Common myeloid progenitor, CD34-positive (primary cell): Measurements from ENCODE around the gene MAN1A1. TPM values are rescaled to one million over a fixed set of nuclear protein-coding genes. Genes with fewer than 3 reads are reported as not detected.
"Not testable (repeated sequence)": the region's sequence is repeated elsewhere in the genome, so short reads cannot be mapped to it uniquely, and the experiment has no call there.

Source experiments
- CTCF ChIA-PET: fragments of 350-600 bp; sonication (Branson Sonifier 250); formaldehyde crosslinking; loops from one replicate; lab custom pipeline; 2021; ENCODE audit warnings: antibody characterized with exemption; lab: Charles Lee
- POLR2A ChIA-PET: fragments of 350-600 bp; sonication (Branson Sonifier 250); formaldehyde crosslinking; loops from one replicate; lab custom pipeline; 2021; ENCODE audit warnings: antibody characterized with exemption; lab: Charles Lee
- DNase-seq, 3 donors: peaks; one replicate each; pipeline versions ENCODE4 v3.0.0 to v3.0.0-alpha.2; 2013
- H3K27ac ChIP-seq, 2 experiments: 1 replicate in 1 of 2; 2 replicates in 1 of 2; pipeline ENCODE4 v1.7.0; 2013; ENCODE audit warnings: inconsistent platforms in 2 of 2, low read length in 2 of 2, mild to moderate bottlenecking in 2 of 2, low read depth in 1 of 2, moderate library complexity in 1 of 2; ENCODE audit not compliant: severe bottlenecking in 2 of 2, insufficient read depth in 1 of 2, poor library complexity in 1 of 2
- H3K27me3 ChIP-seq, 5 experiments: replicated peaks in 2 of 5; 1 replicate in 3 of 5; 2 replicates in 2 of 5; pipeline versions ENCODE4 v1.6.1 to v1.7.0; 2013; ENCODE audit warnings: low read length in 4 of 5, mild to moderate bottlenecking in 2 of 5, moderate library complexity in 2 of 5, inconsistent platforms in 1 of 5; ENCODE audit not compliant: insufficient read depth in 5 of 5, control insufficient read depth in 4 of 5
- H3K36me3 ChIP-seq, 4 experiments: 1 replicate in 2 of 4; 2 replicates in 2 of 4; pipeline versions ENCODE4 v1.6.1 to v1.7.0; 2013; ENCODE audit warnings: low read length in 3 of 4, control low read depth in 1 of 4, mild to moderate bottlenecking in 1 of 4; ENCODE audit not compliant: control insufficient read depth in 4 of 4, insufficient read depth in 4 of 4
- H3K4me1 ChIP-seq, 4 experiments: 1 replicate in 3 of 4; 2 replicates in 1 of 4; pipeline versions ENCODE4 v1.6.1 to v1.7.1; 2013; ENCODE audit warnings: low read length in 3 of 4, mild to moderate bottlenecking in 3 of 4, control low read depth in 1 of 4, inconsistent platforms in 1 of 4, moderate library complexity in 1 of 4; ENCODE audit not compliant: control insufficient read depth in 4 of 4, insufficient read depth in 4 of 4; ENCODE audit errors: control extremely low read depth in 1 of 4
- H3K4me3 ChIP-seq, 7 experiments: 1 replicate in 4 of 7; 2 replicates in 3 of 7; pipeline versions ENCODE4 v1.5.1 to v1.7.0; 2013; ENCODE audit warnings: mild to moderate bottlenecking in 7 of 7, low read length in 6 of 7, moderate library complexity in 6 of 7, inconsistent platforms in 2 of 7, low read depth in 2 of 7, control low read depth in 1 of 7; ENCODE audit not compliant: insufficient read depth in 4 of 7, control insufficient read depth in 1 of 7; ENCODE audit errors: extremely low read depth in 1 of 7
- H3K9me3 ChIP-seq, 5 experiments: 1 replicate in 4 of 5; 2 replicates in 1 of 5; pipeline versions ENCODE4 v1.6.1 to v1.7.1; 2013; ENCODE audit warnings: low read length in 4 of 5, mild to moderate bottlenecking in 2 of 5, inconsistent platforms in 1 of 5, low read depth in 1 of 5, moderate library complexity in 1 of 5; ENCODE audit not compliant: control insufficient read depth in 4 of 5, insufficient read depth in 2 of 5; ENCODE audit errors: control extremely low read depth in 1 of 5
- WGBS: methylation state at CpG from one replicate; pipeline ENCODE4 v1.1.5; 2013; ENCODE audit not compliant: insufficient coverage; 5-methylcytosine and 5-hydroxymethylcytosine counted together
- polyA plus RNA-seq: library from polyadenylated mRNA; unstranded; fragments of 120-200 nt; gene quantifications from one replicate; pipeline ENCODE4 v1.2.1, GENCODE V29; 2013

MAN1A1 gene
- 89.2 TPM for polyA plus RNA-seq

- peak within 1 kb of the TSS; percentile 76 to 97 (median 94) for H3K4me3 ChIP-seq
- peaks cover 0 to 20% (median 8%) of the 10 kb centered on the region in 4 experiments for H3K36me3 ChIP-seq
- WGBS: 0% methylated on average over 84 of the region's 103 CpGs
- DNase-seq: peak; percentile 85 to 93 (median 93)
- no peaks in the 10 kb centered on the region for H3K9me3 ChIP-seq
- ChIA-PET POLR2A (interaction anchor here (1.3 kb wide), 1 partner anchor 8 kb away, joined by 3 read pairs; no protein-coding TSS in a partner anchor), CTCF (interaction anchor here (0.9 to 2.1 kb wide), 10 partner anchors 10 to 629 kb away, joined by 3 to 22 read pairs (median 4); no protein-coding TSS in a partner anchor)
- H3K27ac ChIP-seq: peak within 1 kb of the TSS; percentile 76 to 94
- H3K4me1 ChIP-seq: peaks cover 39 to 66% (median 53%) of the 10 kb centered on the region in 4 experiments
- H3K27me3 ChIP-seq: no peaks in the 10 kb centered on the region
These were observed at the start of gene MAN1A1 for GRCh38 chr6:119349361-119350201. Gene MAN1A1, minus strand, starts transcription at chr6:119349761. Its CDS starts 696 bp downstream, at chr6:119349065.

- no peak overlapping the region for H3K27ac ChIP-seq
- no peak for DNase-seq
- peaks cover 0 to 37% (median 35%) of the 10 kb centered on the region in 5 experiments for H3K9me3 ChIP-seq
- H3K36me3 ChIP-seq: peaks cover 0 to 2% (median 0%) of the 10 kb centered on the region in 4 experiments
- ChIA-PET CTCF (no interaction called here), POLR2A (no interaction called here)
- H3K27me3 ChIP-seq: no peaks in the 10 kb centered on the region
- no peaks in the 10 kb centered on the region for H3K4me1 ChIP-seq
- no peak overlapping the region for H3K4me3 ChIP-seq
- WGBS: 100% methylated on average over 1 of the region's 2 CpGs
These were observed 45.6 kb upstream of the MAN1A1 start for GRCh38 chr6:119395192-119395591.

- H3K27ac ChIP-seq: no peak overlapping the region
- H3K9me3 ChIP-seq: peaks cover 0 to 31% (median 5%) of the 10 kb centered on the region in 5 experiments
- POLR2A ChIA-PET: no interaction called here
- no peaks in the 10 kb centered on the region for H3K27me3 ChIP-seq
- CTCF ChIA-PET: no interaction called here
- no peaks in the 10 kb centered on the region for H3K4me1 ChIP-seq
- DNase-seq: no peak
- H3K4me3 ChIP-seq: no peak overlapping the region
- peaks cover 0 to 5% (median 2%) of the 10 kb centered on the region in 4 experiments for H3K36me3 ChIP-seq
These were observed 40.8 kb upstream of the MAN1A1 start for GRCh38 chr6:119390247-119390793.

- no peak overlapping the region for H3K4me3 ChIP-seq
- H3K36me3 ChIP-seq: peaks cover 0 to 8% (median 2%) of the 10 kb centered on the region in 4 experiments
- no CpG with 5 or more reads among the region's 1 CpG for WGBS
- ChIA-PET CTCF (no interaction called here), POLR2A (no interaction called here)
- DNase-seq: no peak
- no peak overlapping the region for H3K27ac ChIP-seq
- no peaks in the 10 kb centered on the region for H3K27me3 ChIP-seq
- peaks cover 0 to 62% (median 13%) of the 10 kb centered on the region in 5 experiments for H3K9me3 ChIP-seq
- no peaks in the 10 kb centered on the region for H3K4me1 ChIP-seq
These were observed 36.4 kb upstream of the MAN1A1 start for GRCh38 chr6:119385994-119386393.

GRCh38 chr6:119384444-119384843 lies 34.9 kb upstream of the MAN1A1 start:
- Histone ChIP-seq H3K27ac (no peak overlapping the region), H3K4me3 (no peak overlapping the region), H3K4me1 (no peaks in the 10 kb centered on the region), H3K27me3 (no peaks in the 10 kb centered on the region), H3K36me3 (peaks cover 0 to 8% (median 2%) of the 10 kb centered on the region in 4 experiments), H3K9me3 (peaks cover 7 to 74% (median 13%) of the 10 kb centered on the region in 5 experiments)
- POLR2A ChIA-PET: no interaction called here
- no peak for DNase-seq
- CTCF ChIA-PET: no interaction called here

- Histone ChIP-seq H3K27me3 (no peaks in the 10 kb centered on the region), H3K4me3 (no peak overlapping the region), H3K27ac (no peak overlapping the region), H3K36me3 (peaks cover 0 to 3% (median 0%) of the 10 kb centered on the region in 4 experiments), H3K4me1 (no peaks in the 10 kb centered on the region), H3K9me3 (peaks cover 3 to 44% (median 11%) of the 10 kb centered on the region in 5 experiments)
- ChIA-PET POLR2A (no interaction called here), CTCF (no interaction called here)
- no peak for DNase-seq
These were observed 30.2 kb upstream of the MAN1A1 start for GRCh38 chr6:119379809-119380208.

GRCh38 chr6:119377043-119377442 lies 27.5 kb upstream of the MAN1A1 start:
- no CpG with 5 or more reads among the region's 1 CpG for WGBS
- H3K36me3 ChIP-seq, H3K4me1 ChIP-seq, H3K27ac ChIP-seq, H3K4me3 ChIP-seq, DNase-seq, H3K27me3 ChIP-seq, CTCF ChIA-PET, POLR2A ChIA-PET: not testable (repeated sequence)
- peaks cover 0 to 25% (median 7%) of the 10 kb centered on the region in 5 experiments for H3K9me3 ChIP-seq
